ENCODE results near the gene COL4A1.

DNA sequence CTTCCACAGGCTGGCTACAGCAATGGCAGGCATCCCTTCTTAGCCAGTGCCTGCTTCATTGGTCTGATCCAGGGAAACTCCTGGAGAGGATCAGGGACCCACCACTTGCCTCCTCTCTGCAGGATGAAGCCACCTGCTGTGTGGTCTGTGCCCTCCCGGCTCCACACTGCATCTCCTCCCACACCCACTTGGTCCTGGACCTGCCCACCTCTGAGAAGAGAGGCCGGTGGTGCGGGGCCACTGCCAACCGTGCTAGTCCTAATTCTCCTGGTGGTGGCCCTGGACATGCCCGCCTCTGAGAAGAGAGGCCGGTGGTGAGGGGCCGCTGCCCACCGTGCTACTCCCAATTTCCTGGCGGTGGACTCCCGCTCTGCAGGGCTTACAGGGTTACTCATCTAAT, 98.8 kb downstream of the COL4A1 start:
- no peak for TF ChIP-seq SUZ12 (IDR thresholded peaks at IDR 0.05)
- no peak for TF ChIP-seq BHLHE40 (IDR thresholded peaks at IDR 0.05; ENCODE audit: borderline replicate concordance)
- TF ChIP-seq ELF4 (IDR thresholded peaks at IDR 0.05): no peak
- no peak for TF ChIP-seq FOXM1 (IDR thresholded peaks at IDR 0.05; ENCODE audit: borderline replicate concordance)
- no peak for TF ChIP-seq L3MBTL2 (conservative IDR thresholded peaks at IDR 0.05)
- no peak for TF ChIP-seq SP1 (IDR thresholded peaks at IDR 0.05)
- no peak for TF ChIP-seq NFRKB (IDR thresholded peaks at IDR 0.05)
- TF ChIP-seq ZNF384 (IDR thresholded peaks at IDR 0.05): no peak
- no peak for TF ChIP-seq FOXK2 (IDR thresholded peaks at IDR 0.05)
- TF ChIP-seq ARNT (IDR thresholded peaks at IDR 0.05): no peak
- TF ChIP-seq TARDBP (IDR thresholded peaks at IDR 0.05): no peak
- no peak for TF ChIP-seq FOXA1 (IDR thresholded peaks at IDR 0.05)

All from HEK293T (cell line).